Bone marrow (tissue), 2 donors: ENCODE measurements around the gene ZCCHC10.
"Not testable (repeated sequence)": the region's sequence is repeated elsewhere in the genome, so short reads cannot be mapped to it uniquely, and the experiment has no call there.

Experiments used
- DNase-seq, 2 donors: peaks; one replicate each; lab custom pipeline; 2025; lab: John Stamatoyannopoulos, UW

ZCCHC10 gene

GRCh38 chr5:133041910-133042309, 15.6 kb upstream of the ZCCHC10 start:
- DNase-seq: no peak

- no peak for DNase-seq
These were observed 14.9 kb upstream of the ZCCHC10 start for GRCh38 chr5:133041157-133041784.

- not testable (repeated sequence) for DNase-seq
These were observed 10.3 kb upstream of the ZCCHC10 start for GRCh38 chr5:133036677-133037076.

- DNase-seq: no peak
These were observed 8.9 kb upstream of the ZCCHC10 start for GRCh38 chr5:133035224-133035623.

- DNase-seq: no peak
These were observed 7.7 kb upstream of the ZCCHC10 start for GRCh38 chr5:133034064-133034463.

- DNase-seq: no peak
These were observed 6.7 kb upstream of the ZCCHC10 start for GRCh38 chr5:133032852-133033742.

GRCh38 chr5:133030343-133031005, 4.1 kb upstream of the ZCCHC10 start:
- DNase-seq: no peak

- no peak for DNase-seq
These were observed 3.1 kb upstream of the ZCCHC10 start for GRCh38 chr5:133029416-133029815.

- no peak for DNase-seq
These were observed 360 bp upstream of the ZCCHC10 start for GRCh38 chr5:133026664-133027153.

- DNase-seq: not testable (repeated sequence)
These were observed 6.9 kb downstream of the ZCCHC10 start for GRCh38 chr5:133019471-133019870.

- DNase-seq: no peak
These were observed 8.4 kb downstream of the ZCCHC10 start for GRCh38 chr5:133017964-133018363.

- no peak for DNase-seq
These were observed 10.9 kb downstream of the ZCCHC10 start for GRCh38 chr5:133015466-133015865.

GRCh38 chr5:133008455-133008854, 17.9 kb downstream of the ZCCHC10 start:
- DNase-seq: not testable (repeated sequence)

GRCh38 chr5:133006653-133007052, 19.7 kb downstream of the ZCCHC10 start:
- DNase-seq: no peak

GRCh38 chr5:132999246-132999645, 27.1 kb downstream of the ZCCHC10 start:
- no peak for DNase-seq

GRCh38 chr5:132998556-132998955, 27.8 kb downstream of the ZCCHC10 start:
- DNase-seq: no peak

- no peak for DNase-seq
These were observed 30.0 kb downstream of the ZCCHC10 start for GRCh38 chr5:132996307-132996706.

- no peak for DNase-seq
These were observed 38.6 kb downstream of the ZCCHC10 start for GRCh38 chr5:132987531-132988408.

GRCh38 chr5:132982971-132983370, 43.4 kb downstream of the ZCCHC10 start:
- not testable (repeated sequence) for DNase-seq

GRCh38 chr5:132981288-132981687, 45.1 kb downstream of the ZCCHC10 start:
- no peak for DNase-seq

GRCh38 chr5:132979976-132980375, 46.4 kb downstream of the ZCCHC10 start:
- no peak for DNase-seq
